H1 (cell line): ENCODE data around the gene ARHGAP25. TPM values are rescaled to one million over a fixed set of nuclear protein-coding genes. Genes with fewer than 3 reads are reported as not detected.

Experiments
- CTCF ChIA-PET: fragments of 300-600 bp; sonication (Branson Sonifier 250); formaldehyde crosslinking; loops from one replicate; lab custom pipeline; 2021; ENCODE audit not compliant: partially characterized antibody; lab: Charles Lee
- POLR2A ChIA-PET: fragments of 300-600 bp; sonication (Branson Sonifier 250); formaldehyde crosslinking; loops from one replicate; lab custom pipeline; 2021; ENCODE audit warnings: inconsistent platforms; ENCODE audit not compliant: partially characterized antibody; lab: Charles Lee
- DNase-seq, 2 experiments: peaks; one replicate each; pipeline versions ENCODE4 v3.0.0 to v3.0.0-alpha.2; 2010 to 2022; ENCODE audit warnings: low spot score in 2 of 2, low read depth in 1 of 2, mixed read lengths in 1 of 2
- FAIRE-seq: peaks from 2 replicates; lab custom pipeline; 2011; peaks lifted over from hg19 to GRCh38; lab: Jason Lieb, UNC
- H2AFZ ChIP-seq: 2 replicates; pipeline ENCODE4 v1.8.1; 2012; ENCODE audit warnings: low read length, inconsistent platforms
- H2AK5ac ChIP-seq: 2 replicates; pipeline ENCODE4 v1.6.1; 2013; ENCODE audit warnings: low read depth, low read length
- H2BK120ac ChIP-seq: replicated peaks from 2 replicates; pipeline ENCODE3; 2013; ENCODE audit warnings: low read depth, low read length, inconsistent platforms
- H2BK12ac ChIP-seq: 2 replicates; pipeline ENCODE4 v1.6.1; 2013; ENCODE audit warnings: low read depth, low read length
- H2BK15ac ChIP-seq: 2 replicates; pipeline ENCODE4 v1.6.1; 2013; ENCODE audit warnings: low read length
- H2BK20ac ChIP-seq: 2 replicates; pipeline ENCODE4 v1.6.1; 2013; ENCODE audit warnings: low read length
- H2BK5ac ChIP-seq: 2 replicates; pipeline ENCODE4 v1.6.1; 2013; ENCODE audit warnings: low read depth, low read length
- H3K14ac ChIP-seq: 2 replicates; pipeline ENCODE4 v1.6.1; 2013; ENCODE audit warnings: inconsistent platforms; ENCODE audit not compliant: insufficient read length
- H3K18ac ChIP-seq: 2 replicates; pipeline ENCODE4 v1.6.1; 2013; ENCODE audit warnings: low read length; ENCODE audit errors: extremely low read depth
- H3K23ac ChIP-seq: 2 replicates; pipeline ENCODE4 v1.6.1; 2013; ENCODE audit warnings: inconsistent platforms; ENCODE audit not compliant: insufficient read length
- H3K23me2 ChIP-seq: 2 replicates; pipeline ENCODE4 v1.6.1; 2013; ENCODE audit warnings: low read depth, low read length
- H3K27ac ChIP-seq: 2 replicates; pipeline ENCODE4 v1.6.1; 2011; ENCODE audit warnings: low read depth, low read length, inconsistent platforms
- H3K27me3 ChIP-seq, 4 experiments: replicated peaks in 1 of 4; 1 replicate in 1 of 4; 2 replicates in 3 of 4; pipeline versions ENCODE4 v1.6.1 to v1.8.1; 2011 to 2013; ENCODE audit warnings: low read length in 3 of 4, mild to moderate bottlenecking in 3 of 4, inconsistent platforms in 2 of 4, mixed read lengths in 2 of 4, moderate library complexity in 1 of 4; ENCODE audit not compliant: control insufficient read depth in 3 of 4, insufficient read depth in 3 of 4; ENCODE audit errors: extremely low read depth in 1 of 4
- H3K36me3 ChIP-seq, 4 experiments: 2 replicates each; pipeline versions ENCODE4 v1.6.1 to v1.8.1; 2011 to 2013; ENCODE audit warnings: mild to moderate bottlenecking in 4 of 4, low read length in 3 of 4, moderate library complexity in 2 of 4, control low read depth in 1 of 4, inconsistent platforms in 1 of 4; ENCODE audit not compliant: insufficient read depth in 4 of 4, control insufficient read depth in 2 of 4
- H3K4ac ChIP-seq: replicated peaks from 2 replicates; pipeline ENCODE3; 2013; ENCODE audit warnings: low read length, low read depth, mixed read lengths, inconsistent platforms; ENCODE audit not compliant: insufficient read length
- H3K4me1 ChIP-seq, 4 experiments: replicated peaks in 1 of 4; 1 replicate in 1 of 4; 2 replicates in 3 of 4; pipeline versions ENCODE4 v1.6.1 to v1.8.1; 2011 to 2013; ENCODE audit warnings: low read length in 3 of 4, inconsistent platforms in 2 of 4, mixed read lengths in 1 of 4; ENCODE audit not compliant: insufficient read depth in 4 of 4, control insufficient read depth in 3 of 4
- H3K4me2 ChIP-seq, 2 experiments: 2 replicates each; pipeline versions ENCODE4 v1.6.1 to v1.8.1; 2011 to 2013; ENCODE audit warnings: low read depth in 2 of 2, low read length in 2 of 2, control low read depth in 1 of 2, inconsistent platforms in 1 of 2, mild to moderate bottlenecking in 1 of 2; ENCODE audit not compliant: insufficient read depth in 1 of 2
- H3K4me3 ChIP-seq, 4 experiments: fragments of 200-600, 300-600 bp in 1 of 4; sonication (generic), shearing (Covaris generic), sonication (Bioruptor Twin) in 1 of 4; 2 replicates each; pipeline versions ENCODE4 v1.5.1 to v1.8.1; 2011 to 2016; ENCODE audit warnings: low read length in 4 of 4, low read depth in 3 of 4, control low read depth in 2 of 4, inconsistent platforms in 2 of 4, mild to moderate bottlenecking in 2 of 4, mixed read lengths in 1 of 4, moderate library complexity in 1 of 4; ENCODE audit not compliant: insufficient read depth in 2 of 4; ENCODE audit errors: extremely low read depth in 1 of 4
- H3K56ac ChIP-seq: replicated peaks from 2 replicates; pipeline ENCODE3; 2013; ENCODE audit warnings: low read depth, mild to moderate bottlenecking, mixed read lengths, low read length, inconsistent platforms; ENCODE audit not compliant: insufficient read length
- H3K79me1 ChIP-seq: 2 replicates; pipeline ENCODE4 v1.6.1; 2013; ENCODE audit warnings: low read depth, low read length, control low read depth
- H3K79me2 ChIP-seq, 2 experiments: 2 replicates each; pipeline versions ENCODE4 v1.6.1 to v1.8.1; 2012 to 2013; ENCODE audit warnings: low read length in 2 of 2, mild to moderate bottlenecking in 2 of 2, inconsistent platforms in 1 of 2; ENCODE audit not compliant: insufficient read depth in 2 of 2, control insufficient read depth in 1 of 2
- H3K9ac ChIP-seq, 4 experiments: replicated peaks in 1 of 4; 1 replicate in 1 of 4; 2 replicates in 3 of 4; pipeline versions ENCODE4 v1.6.1 to v1.8.1; 2011 to 2013; ENCODE audit warnings: low read depth in 3 of 4, low read length in 3 of 4, control low read depth in 2 of 4, mild to moderate bottlenecking in 2 of 4, moderate library complexity in 2 of 4, inconsistent platforms in 1 of 4; ENCODE audit errors: extremely low read depth in 1 of 4
- H3K9me3 ChIP-seq, 2 experiments: 2 replicates each; pipeline versions ENCODE4 v1.6.1 to v1.8.1; 2012 to 2013; ENCODE audit warnings: mild to moderate bottlenecking in 2 of 2, moderate library complexity in 2 of 2, control low read depth in 1 of 2, inconsistent platforms in 1 of 2, low read depth in 1 of 2, low read length in 1 of 2, mixed read lengths in 1 of 2; ENCODE audit not compliant: insufficient read depth in 2 of 2
- H4K20me1 ChIP-seq, 2 experiments: replicated peaks in 1 of 2; 2 replicates each; pipeline versions ENCODE3 to v1.8.1; 2011 to 2013; ENCODE audit warnings: inconsistent platforms in 2 of 2, low read length in 2 of 2, mild to moderate bottlenecking in 1 of 2; ENCODE audit not compliant: insufficient read depth in 2 of 2, control insufficient read depth in 1 of 2
- H4K5ac ChIP-seq: 2 replicates; pipeline ENCODE4 v1.6.1; 2013; ENCODE audit warnings: low read length, low read depth, mixed read lengths, inconsistent platforms; ENCODE audit not compliant: insufficient read length
- H4K8ac ChIP-seq: 2 replicates; pipeline ENCODE4 v1.8.0; 2013; ENCODE audit warnings: mild to moderate bottlenecking, moderate library complexity, low read length, inconsistent platforms; ENCODE audit not compliant: insufficient read depth; ENCODE audit errors: extremely low read depth
- H4K91ac ChIP-seq: replicated peaks from 2 replicates; pipeline ENCODE3; 2013; ENCODE audit warnings: low read length, mixed read lengths, inconsistent platforms; ENCODE audit not compliant: insufficient read length
- CEBPB ChIP-seq: IDR thresholded peaks from 2 replicates; pipeline ENCODE4 v1.6.1; 2012; ENCODE audit warnings: low read depth, low read length
- EZH2 ChIP-seq: fragments of 200-600 bp; sonication (generic); IDR thresholded peaks from 2 replicates; pipeline ENCODE4 v1.7.1; 2012; ENCODE audit warnings: low read depth, mild to moderate bottlenecking, moderate library complexity, low read length, inconsistent platforms; ENCODE audit not compliant: severe bottlenecking
- POLR2A ChIP-seq, 2 experiments: IDR thresholded peaks; 1 replicate in 1 of 2; 2 replicates in 1 of 2; pipeline ENCODE4 v1.6.1; 2011; ENCODE audit warnings: low read depth in 2 of 2, low read length in 2 of 2, mild to moderate bottlenecking in 2 of 2; ENCODE audit errors: control extremely low read depth in 1 of 2
- POU5F1 ChIP-seq: IDR thresholded peaks from 2 replicates; pipeline ENCODE4 v1.6.1; 2011; ENCODE audit warnings: low read depth, mild to moderate bottlenecking, low read length, moderate library complexity
- RAD21 ChIP-seq, 2 experiments: IDR thresholded peaks in 1 of 2; conservative IDR thresholded peaks in 1 of 2; 2 replicates each; pipeline ENCODE4 v1.6.1; 2011; ENCODE audit warnings: low read depth in 2 of 2, low read length in 2 of 2, improper control_type of control experiment in 1 of 2, inconsistent platforms in 1 of 2, mild to moderate bottlenecking in 1 of 2, moderate library complexity in 1 of 2
- RBBP5 ChIP-seq: IDR thresholded peaks from 2 replicates; pipeline ENCODE4 v1.7.1; 2012; ENCODE audit warnings: low read depth, mild to moderate bottlenecking, inconsistent platforms, low read length, moderate library complexity, borderline replicate concordance
- SUZ12 ChIP-seq: fragments of 200-600 bp; sonication (generic); IDR thresholded peaks from 2 replicates; pipeline ENCODE4 v1.6.1; 2012; ENCODE audit warnings: mild to moderate bottlenecking, inconsistent platforms, low read length, moderate library complexity, mixed read lengths
- TAF1 ChIP-seq: IDR thresholded peaks from 2 replicates; pipeline ENCODE4 v1.6.1; 2011; ENCODE audit warnings: mild to moderate bottlenecking, low read depth, low read length
- WGBS, 2 experiments: shearing (Covaris generic) in 1 of 2; methylation state at CpG; one replicate each; pipeline versions ENCODE4 v1.1.6 to v1.1.7; 2013 to 2015; ENCODE audit warnings: low lambda C conversion rate in 2 of 2, mixed read lengths in 2 of 2, inconsistent platforms in 1 of 2, low coverage in 1 of 2, missing lambda C conversion rate in 1 of 2; ENCODE audit not compliant: insufficient replicate concordance in 2 of 2, insufficient coverage in 1 of 2, insufficient read length in 1 of 2; ENCODE audit errors: extremely low coverage in 1 of 2, missing lambda C conversion rate in 1 of 2; 5-methylcytosine and 5-hydroxymethylcytosine counted together
- polyA plus RNA-seq, 7 experiments: library from polyadenylated mRNA; depleted of rRNA in 3 of 7; stranded (reverse) in 5 of 7; unstranded in 2 of 7; fragments of >200 nt in 5 of 7; fragments of 200-250 nt in 2 of 7; gene quantifications; 1 replicate in 5 of 7; 2 replicates in 1 of 7; 4 replicates in 1 of 7; pipeline versions ENCODE4 v1.2.1 to v1.2.3, GENCODE V29; 2011 to 2013; ENCODE audit warnings: missing spikeins in 2 of 7, mixed read lengths in 2 of 7
- total RNA-seq: library from RNA; stranded (reverse); fragmentation: NEBNext Ultra II Directional; extraction: Animal tissue kit (Norgen Biotek cat#: 25700); gene quantifications from 2 replicates; pipeline ENCODE4 v1.2.1, GENCODE V29; 2021

The ARHGAP25 gene
- total and polyA plus RNA-seq, 2 of the 8 experiments (the other 6 are each of a cell fraction or from before 2014, with no cell fraction given), result 1.00 to 1.2 TPM

DNA sequence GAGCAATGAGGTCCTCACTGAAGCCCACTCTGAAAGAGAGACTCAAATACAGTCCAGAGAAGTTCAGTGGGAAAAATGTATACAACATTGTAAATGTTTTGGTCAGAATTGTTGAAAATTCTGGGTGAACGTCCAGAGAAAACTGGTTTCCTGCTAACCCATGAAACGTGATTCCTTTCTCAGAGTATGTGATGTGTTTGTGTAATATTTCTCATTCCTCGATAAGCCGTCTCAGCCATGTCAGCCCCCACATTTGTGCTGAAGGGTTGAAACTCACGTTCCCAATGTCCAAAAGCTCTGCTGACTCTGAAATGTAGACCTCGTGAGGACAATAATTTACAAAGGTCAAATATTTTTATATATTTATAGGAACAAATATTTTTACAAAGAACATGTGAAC, 84.9 kb downstream of the ARHGAP25 start:
- Histone ChIP-seq H3K4me2 (no peak overlapping the region), H2BK12ac (no peak overlapping the region), H4K8ac (no peak overlapping the region), H3K4me3 (no peak overlapping the region), H4K91ac (no peak overlapping the region), H3K9me3 (no peaks in the 10 kb centered on the region), H2BK120ac (no peak overlapping the region), H3K23ac (no peak overlapping the region), H4K5ac (no peak overlapping the region), H3K36me3 (no peaks in the 10 kb centered on the region), H3K27ac (no peak overlapping the region), H2BK15ac (no peak overlapping the region), H3K18ac (no peak overlapping the region), H3K9ac (no peak overlapping the region), H3K4ac (no peak overlapping the region), H3K23me2 (no peaks in the 10 kb centered on the region), H4K20me1 (no peaks in the 10 kb centered on the region), H3K56ac (no peak overlapping the region), H3K27me3 (no peaks in the 10 kb centered on the region), H3K79me2 (no peaks in the 10 kb centered on the region), H3K14ac (no peak overlapping the region), H2AFZ (no peak overlapping the region), H2BK20ac (no peak overlapping the region), H3K79me1 (no peaks in the 10 kb centered on the region), H3K4me1 (peaks cover 0 to 2% (median 1%) of the 10 kb centered on the region in 4 experiments; a peak in 2 of 7 replicates), H2BK5ac (no peak overlapping the region), H2AK5ac (no peak overlapping the region)
- WGBS, 2 experiments, result 95% methylated on average over 6 of the region's 6 CpGs; no CpG with 5 or more reads in 1 of the 2 experiments
- POLR2A ChIA-PET, result interaction anchor here (1.7 kb wide), 1 partner anchor 9 kb away, joined by 5 read pairs; no protein-coding TSS in a partner anchor
- FAIRE-seq, result no peak
- DNase-seq, result no peak
- CTCF ChIA-PET, result interaction anchor here (0.6 to 3.2 kb wide), 3 partner anchors 17 to 66 kb away, joined by 3 to 8 read pairs (median 4); no protein-coding TSS in a partner anchor
- TF ChIP-seq RAD21 (IDR thresholded peaks at IDR 0.05 in 1 of 2, conservative IDR thresholded peaks at IDR 0.05 in 1 of 2; ENCODE audit: low read depth in 2 of 2, low read length in 2 of 2), result no peak
- no peak for TF ChIP-seq RBBP5
- no peak for TF ChIP-seq POLR2A (IDR thresholded peaks at IDR 0.05; ENCODE audit: control extremely low read depth in 1 of 2, low read depth in 2 of 2, low read length in 2 of 2)
- TF ChIP-seq CEBPB, result no peak
- TF ChIP-seq TAF1, result no peak
- TF ChIP-seq SUZ12, result no peak
- no peak for TF ChIP-seq POU5F1
- TF ChIP-seq EZH2, result no peak
